Measurements from ENCODE around the gene MIX23.

DNA sequence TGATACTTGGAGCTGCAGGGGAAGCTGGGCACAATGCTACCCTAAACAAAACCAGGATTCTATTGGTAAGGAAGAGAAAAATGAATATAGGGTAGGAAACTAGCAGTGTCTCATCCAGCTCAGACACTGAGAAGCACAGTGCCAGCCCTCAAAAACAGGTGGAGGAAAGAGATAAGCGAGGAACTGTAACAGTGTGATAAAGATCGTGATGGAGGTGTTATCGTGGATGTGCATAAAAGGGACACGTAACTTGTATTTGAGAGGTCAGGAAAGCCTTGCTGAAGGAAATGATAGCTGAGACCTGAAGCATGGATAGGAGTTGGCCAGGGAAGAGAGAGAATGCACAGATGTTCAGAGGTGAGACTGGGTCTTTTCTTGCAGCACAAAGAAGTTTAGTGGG lies 27.4 kb downstream of the MIX23 start:
- TF ChIP-seq, protein P1, sequence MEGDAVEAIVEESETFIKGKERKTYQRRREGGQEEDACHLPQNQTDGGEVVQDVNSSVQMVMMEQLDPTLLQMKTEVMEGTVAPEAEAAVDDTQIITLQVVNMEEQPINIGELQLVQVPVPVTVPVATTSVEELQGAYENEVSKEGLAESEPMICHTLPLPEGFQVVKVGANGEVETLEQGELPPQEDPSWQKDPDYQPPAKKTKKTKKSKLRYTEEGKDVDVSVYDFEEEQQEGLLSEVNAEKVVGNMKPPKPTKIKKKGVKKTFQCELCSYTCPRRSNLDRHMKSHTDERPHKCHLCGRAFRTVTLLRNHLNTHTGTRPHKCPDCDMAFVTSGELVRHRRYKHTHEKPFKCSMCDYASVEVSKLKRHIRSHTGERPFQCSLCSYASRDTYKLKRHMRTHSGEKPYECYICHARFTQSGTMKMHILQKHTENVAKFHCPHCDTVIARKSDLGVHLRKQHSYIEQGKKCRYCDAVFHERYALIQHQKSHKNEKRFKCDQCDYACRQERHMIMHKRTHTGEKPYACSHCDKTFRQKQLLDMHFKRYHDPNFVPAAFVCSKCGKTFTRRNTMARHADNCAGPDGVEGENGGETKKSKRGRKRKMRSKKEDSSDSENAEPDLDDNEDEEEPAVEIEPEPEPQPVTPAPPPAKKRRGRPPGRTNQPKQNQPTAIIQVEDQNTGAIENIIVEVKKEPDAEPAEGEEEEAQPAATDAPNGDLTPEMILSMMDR (IDR thresholded peaks at IDR 0.05; ENCODE audit: low read depth, low read length): no peak
- TF ChIP-seq MYC (IDR thresholded peaks at IDR 0.05; ENCODE audit: low read depth, low read length): no peak

All from NB4 (cell line).